ENCODE measurements around the gene SLC6A8.
"Not testable (repeated sequence)": the region's sequence is repeated elsewhere in the genome, so short reads cannot be mapped to it uniquely, and the experiment has no call there.

GRCh38 chrX:153683486-153683885 lies 4.2 kb upstream of the SLC6A8 start:
- not testable (repeated sequence) for TF ChIP-seq CTCF, POLR2A (IDR thresholded peaks at IDR 0.05)
